LNCAP (cell line): ENCODE data around the gene STK36.

Experiments used
- CTCF ChIP-seq: fragments of 450-650 bp; IDR thresholded peaks from 2 replicates; pipeline ENCODE4 v1.5.1; 2017; ENCODE audit warnings: mild to moderate bottlenecking

The STK36 gene

GRCh38 chr2:218671654-218672566 is at the start of gene STK36, which contains the start of gene RNF25:
Gene STK36, plus strand, starts transcription at chr2:218672086. Its CDS starts 744 bp downstream, at chr2:218672830.
Gene RNF25, minus strand, starts transcription at chr2:218672002. Its CDS starts 32 bp downstream, at chr2:218671970.
- TF ChIP-seq CTCF, result no peak

GRCh38 chr2:218622606-218623365 is 49.1 kb upstream of the STK36 start:
- no peak for TF ChIP-seq CTCF

- no peak for TF ChIP-seq CTCF
Measured at GRCh38 chr2:218623366-218623705, 48.5 kb upstream of the STK36 start.

GRCh38 chr2:218626369-218626768 is 45.5 kb upstream of the STK36 start:
- no peak for TF ChIP-seq CTCF

- TF ChIP-seq CTCF, result no peak
Measured at GRCh38 chr2:218627939-218628338, 43.9 kb upstream of the STK36 start.

- no peak for TF ChIP-seq CTCF
Measured at GRCh38 chr2:218631837-218632236, 40.0 kb upstream of the STK36 start.

GRCh38 chr2:218635719-218636118 is 36.2 kb upstream of the STK36 start:
- no peak for TF ChIP-seq CTCF
